ENCODE data around the gene MYOZ1. TPM values are rescaled to one million over a fixed set of nuclear protein-coding genes. Genes with fewer than 3 reads are reported as not detected.
A peak's percentile ranks its signal among the peaks of the same experiment; 100 is the strongest.

The MYOZ1 gene
- polyA plus RNA-seq, 1 of the 3 experiments (the other 2 are of a cell fraction), result 0.26 TPM

DNA sequence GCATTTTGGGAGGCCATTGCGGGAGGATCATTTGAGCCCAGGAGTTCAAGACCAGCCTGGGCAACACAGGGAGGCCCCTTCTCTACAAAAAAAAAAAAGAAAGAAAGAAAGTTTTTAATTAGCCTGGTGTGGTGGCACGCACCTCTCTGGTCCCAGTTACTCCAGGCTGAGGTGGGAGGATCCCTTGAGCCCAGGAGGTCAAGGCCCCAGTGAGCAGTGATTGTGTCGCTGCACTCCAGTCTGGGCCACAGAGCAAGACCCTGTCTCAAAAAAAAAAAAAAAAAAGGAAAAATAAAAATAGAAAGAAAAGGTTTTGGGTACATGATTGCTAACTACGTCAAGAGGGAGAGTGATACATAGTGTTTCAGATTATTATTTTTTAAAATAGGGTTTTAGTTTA, 48.2 kb downstream of the MYOZ1 start (continued):
- TF ChIP-seq, protein P1, sequence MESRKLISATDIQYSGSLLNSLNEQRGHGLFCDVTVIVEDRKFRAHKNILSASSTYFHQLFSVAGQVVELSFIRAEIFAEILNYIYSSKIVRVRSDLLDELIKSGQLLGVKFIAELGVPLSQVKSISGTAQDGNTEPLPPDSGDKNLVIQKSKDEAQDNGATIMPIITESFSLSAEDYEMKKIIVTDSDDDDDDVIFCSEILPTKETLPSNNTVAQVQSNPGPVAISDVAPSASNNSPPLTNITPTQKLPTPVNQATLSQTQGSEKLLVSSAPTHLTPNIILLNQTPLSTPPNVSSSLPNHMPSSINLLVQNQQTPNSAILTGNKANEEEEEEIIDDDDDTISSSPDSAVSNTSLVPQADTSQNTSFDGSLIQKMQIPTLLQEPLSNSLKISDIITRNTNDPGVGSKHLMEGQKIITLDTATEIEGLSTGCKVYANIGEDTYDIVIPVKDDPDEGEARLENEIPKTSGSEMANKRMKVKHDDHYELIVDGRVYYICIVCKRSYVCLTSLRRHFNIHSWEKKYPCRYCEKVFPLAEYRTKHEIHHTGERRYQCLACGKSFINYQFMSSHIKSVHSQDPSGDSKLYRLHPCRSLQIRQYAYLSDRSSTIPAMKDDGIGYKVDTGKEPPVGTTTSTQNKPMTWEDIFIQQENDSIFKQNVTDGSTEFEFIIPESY (IDR thresholded peaks at IDR 0.05; ENCODE audit: borderline replicate concordance, low read depth), result no peak
- TF ChIP-seq EP300 (IDR thresholded peaks at IDR 0.05; ENCODE audit: borderline replicate concordance in 1 of 2, low read depth in 1 of 2, low read length in 1 of 2) (no peak), RCOR1 (IDR thresholded peaks at IDR 0.05; ENCODE audit: low read length) (no peak), GATA2 (CRISPR knock-in tag; IDR thresholded peaks at IDR 0.05) (no peak), ELF1 (IDR thresholded peaks at IDR 0.05) (no peak)
- TF ChIP-seq, protein P2, sequence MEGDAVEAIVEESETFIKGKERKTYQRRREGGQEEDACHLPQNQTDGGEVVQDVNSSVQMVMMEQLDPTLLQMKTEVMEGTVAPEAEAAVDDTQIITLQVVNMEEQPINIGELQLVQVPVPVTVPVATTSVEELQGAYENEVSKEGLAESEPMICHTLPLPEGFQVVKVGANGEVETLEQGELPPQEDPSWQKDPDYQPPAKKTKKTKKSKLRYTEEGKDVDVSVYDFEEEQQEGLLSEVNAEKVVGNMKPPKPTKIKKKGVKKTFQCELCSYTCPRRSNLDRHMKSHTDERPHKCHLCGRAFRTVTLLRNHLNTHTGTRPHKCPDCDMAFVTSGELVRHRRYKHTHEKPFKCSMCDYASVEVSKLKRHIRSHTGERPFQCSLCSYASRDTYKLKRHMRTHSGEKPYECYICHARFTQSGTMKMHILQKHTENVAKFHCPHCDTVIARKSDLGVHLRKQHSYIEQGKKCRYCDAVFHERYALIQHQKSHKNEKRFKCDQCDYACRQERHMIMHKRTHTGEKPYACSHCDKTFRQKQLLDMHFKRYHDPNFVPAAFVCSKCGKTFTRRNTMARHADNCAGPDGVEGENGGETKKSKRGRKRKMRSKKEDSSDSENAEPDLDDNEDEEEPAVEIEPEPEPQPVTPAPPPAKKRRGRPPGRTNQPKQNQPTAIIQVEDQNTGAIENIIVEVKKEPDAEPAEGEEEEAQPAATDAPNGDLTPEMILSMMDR (IDR thresholded peaks at IDR 0.05), result no peak
- TF ChIP-seq, protein P3, sequence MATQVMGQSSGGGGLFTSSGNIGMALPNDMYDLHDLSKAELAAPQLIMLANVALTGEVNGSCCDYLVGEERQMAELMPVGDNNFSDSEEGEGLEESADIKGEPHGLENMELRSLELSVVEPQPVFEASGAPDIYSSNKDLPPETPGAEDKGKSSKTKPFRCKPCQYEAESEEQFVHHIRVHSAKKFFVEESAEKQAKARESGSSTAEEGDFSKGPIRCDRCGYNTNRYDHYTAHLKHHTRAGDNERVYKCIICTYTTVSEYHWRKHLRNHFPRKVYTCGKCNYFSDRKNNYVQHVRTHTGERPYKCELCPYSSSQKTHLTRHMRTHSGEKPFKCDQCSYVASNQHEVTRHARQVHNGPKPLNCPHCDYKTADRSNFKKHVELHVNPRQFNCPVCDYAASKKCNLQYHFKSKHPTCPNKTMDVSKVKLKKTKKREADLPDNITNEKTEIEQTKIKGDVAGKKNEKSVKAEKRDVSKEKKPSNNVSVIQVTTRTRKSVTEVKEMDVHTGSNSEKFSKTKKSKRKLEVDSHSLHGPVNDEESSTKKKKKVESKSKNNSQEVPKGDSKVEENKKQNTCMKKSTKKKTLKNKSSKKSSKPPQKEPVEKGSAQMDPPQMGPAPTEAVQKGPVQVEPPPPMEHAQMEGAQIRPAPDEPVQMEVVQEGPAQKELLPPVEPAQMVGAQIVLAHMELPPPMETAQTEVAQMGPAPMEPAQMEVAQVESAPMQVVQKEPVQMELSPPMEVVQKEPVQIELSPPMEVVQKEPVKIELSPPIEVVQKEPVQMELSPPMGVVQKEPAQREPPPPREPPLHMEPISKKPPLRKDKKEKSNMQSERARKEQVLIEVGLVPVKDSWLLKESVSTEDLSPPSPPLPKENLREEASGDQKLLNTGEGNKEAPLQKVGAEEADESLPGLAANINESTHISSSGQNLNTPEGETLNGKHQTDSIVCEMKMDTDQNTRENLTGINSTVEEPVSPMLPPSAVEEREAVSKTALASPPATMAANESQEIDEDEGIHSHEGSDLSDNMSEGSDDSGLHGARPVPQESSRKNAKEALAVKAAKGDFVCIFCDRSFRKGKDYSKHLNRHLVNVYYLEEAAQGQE (IDR thresholded peaks at IDR 0.05; ENCODE audit: low read depth, low read length), result no peak

DNA sequence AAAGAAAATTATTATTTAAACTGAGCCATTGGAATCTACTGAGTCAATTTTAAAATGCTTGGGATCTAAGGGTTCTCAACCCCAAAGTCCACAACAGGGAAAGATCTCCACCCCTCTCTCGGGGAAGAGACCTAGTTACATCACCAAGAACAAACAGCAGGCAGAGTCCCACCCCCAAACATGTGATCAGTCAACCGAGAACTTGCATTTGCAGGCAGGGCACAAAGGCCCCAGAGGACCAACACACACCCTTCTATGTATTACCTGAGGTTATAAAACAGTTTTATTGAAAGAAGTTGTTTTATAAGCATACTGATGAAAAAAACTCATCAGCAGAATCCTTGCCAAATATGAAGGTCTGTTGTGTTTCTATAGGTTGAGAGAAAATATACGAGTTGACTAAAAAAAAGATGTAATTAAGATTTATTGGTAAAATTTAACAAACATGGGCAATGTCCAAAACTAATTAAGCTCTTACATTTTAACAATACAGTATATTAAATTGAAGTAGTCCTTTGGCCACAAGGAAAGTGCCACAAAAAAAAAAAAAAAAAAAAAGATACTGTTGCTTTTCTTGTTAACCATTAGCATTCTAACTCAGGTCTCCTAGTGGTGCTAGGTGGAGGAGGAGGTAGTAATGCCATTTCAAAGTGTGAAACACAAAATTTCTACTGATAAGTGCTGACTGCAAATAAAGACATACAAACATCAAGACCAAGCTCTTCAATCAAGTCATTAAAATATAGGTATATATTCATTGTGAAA, 49.2 kb downstream of the MYOZ1 start:
- Histone ChIP-seq H3F3A (replicated peaks; ENCODE audit: insufficient read depth) (peaks cover 15% of the 10 kb centered on the region), H3K4me2 (peak overlapping the region; percentile 63), H3K9me2 (no peaks in the 10 kb centered on the region), H3K27ac (ENCODE audit: low read depth in 2 of 2, low read length in 1 of 2) (peak overlapping the region; percentile 61 to 67; a peak in 2 of 4 replicates), H3K9me3 (no peaks in the 10 kb centered on the region), H3K79me2 (ENCODE audit: insufficient read depth) (no peaks in the 10 kb centered on the region; the same call in 1 of the 2 replicates), H3K27me3 (ENCODE audit: insufficient read depth) (no peaks in the 10 kb centered on the region), H3K4me3 (ENCODE audit: low read depth in 2 of 2, low read length in 1 of 2) (0 out of 4 replicates have a peak overlapping the region, but pooled peaks of 1 of the 2 experiments have one; percentile 16), H3K9ac (peak overlapping the region; percentile 44; the same call in 1 of the 2 replicates), H3K4me1 (ENCODE audit: control insufficient read depth in 1 of 2, insufficient read depth in 2 of 2, low read depth in 1 of 2, low read length in 1 of 2) (peaks cover 2 to 31% of the 10 kb centered on the region in 2 experiments), H3K36me3 (replicated peaks in 1 of 2; ENCODE audit: control insufficient read depth in 1 of 2, insufficient read depth in 2 of 2, low read length in 1 of 2) (no peaks in the 10 kb centered on the region), H4K20me1 (ENCODE audit: insufficient read depth) (no peaks in the 10 kb centered on the region), H2AFZ (ENCODE audit: low read depth) (peak overlapping the region; percentile 42; the same call in 1 of the 2 replicates)
- ChIA-PET POLR2A (no interaction called here), CTCF (interaction anchor here (1.3 to 1.6 kb wide), 2 partner anchors 18 to 52 kb away, joined by 3 to 4 read pairs; no protein-coding TSS in a partner anchor)
- WGBS (ENCODE audit: low lambda C conversion rate), result 57% methylated on average over 3 of the region's 3 CpGs
- TF ChIP-seq RCOR1 (IDR thresholded peaks at IDR 0.05; ENCODE audit: low read length), result no peak
- TF ChIP-seq, protein P4, sequence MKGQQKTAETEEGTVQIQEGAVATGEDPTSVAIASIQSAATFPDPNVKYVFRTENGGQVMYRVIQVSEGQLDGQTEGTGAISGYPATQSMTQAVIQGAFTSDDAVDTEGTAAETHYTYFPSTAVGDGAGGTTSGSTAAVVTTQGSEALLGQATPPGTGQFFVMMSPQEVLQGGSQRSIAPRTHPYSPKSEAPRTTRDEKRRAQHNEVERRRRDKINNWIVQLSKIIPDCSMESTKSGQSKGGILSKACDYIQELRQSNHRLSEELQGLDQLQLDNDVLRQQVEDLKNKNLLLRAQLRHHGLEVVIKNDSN (IDR thresholded peaks at IDR 0.05; ENCODE audit: borderline replicate concordance, low read depth), result peak; percentile 38; the same call in 1 of the 2 replicates
- peak; percentile 17 for DNase-seq
